ENCODE results near the gene PROK2. TPM values are rescaled to one million over a fixed set of nuclear protein-coding genes. Genes with fewer than 3 reads are reported as not detected.

The PROK2 gene
- polyA plus RNA-seq, 1 donor from 2014 or later = not detected

DNA sequence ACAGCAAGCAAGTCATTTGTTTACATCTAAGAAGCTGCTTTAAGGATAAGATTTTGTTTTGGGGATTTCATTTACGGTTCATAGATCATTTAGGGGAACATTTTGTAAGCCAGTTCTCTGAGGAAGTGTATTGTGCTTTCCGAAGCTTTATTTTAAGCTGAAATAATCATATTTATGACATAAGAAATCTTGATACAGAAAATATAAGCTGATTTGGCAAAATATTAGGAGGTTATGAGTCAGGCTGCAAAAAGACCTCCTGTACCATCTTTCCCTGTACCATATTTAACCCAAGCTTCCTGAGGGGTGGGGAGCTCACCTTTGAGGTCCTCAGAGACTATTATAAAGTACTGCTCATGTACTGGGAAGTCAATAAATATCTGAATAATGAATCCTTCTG is 51.6 kb downstream of the PROK2 start:
- Mint-ChIP-seq H3K27me3 (peaks cover 29% of the 10 kb centered on the region), H3K36me3 (no peaks in the 10 kb centered on the region), H3K9me3 (peaks cover 0 to 10% (median 7%) of the 10 kb centered on the region in 3 donors), H3K4me3 (no peak overlapping the region), H3K27ac (no peak overlapping the region), H3K4me1 (peaks cover 0 to 9% (median 8%) of the 10 kb centered on the region in 3 donors)

DNA sequence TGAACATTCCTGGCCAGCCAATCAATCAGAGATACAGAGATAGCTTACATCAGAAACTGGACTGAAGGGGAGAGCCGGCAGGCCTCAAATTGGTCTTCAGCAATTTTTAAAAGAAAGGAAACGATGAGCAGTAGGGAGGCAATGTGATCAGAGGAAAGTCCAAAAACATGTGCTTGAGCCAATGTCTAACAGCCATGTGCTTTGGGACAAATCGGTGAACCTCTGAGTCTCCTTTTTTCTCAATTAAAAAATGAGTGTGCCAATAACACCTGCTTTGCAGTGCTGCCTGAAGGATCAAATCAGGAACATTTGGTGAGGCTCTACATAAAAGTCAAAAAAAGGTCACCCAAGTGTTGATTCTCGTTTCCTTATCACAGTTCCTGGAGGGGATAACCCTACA is 52.3 kb downstream of the PROK2 start:
- Mint-ChIP-seq H3K27ac (no peak overlapping the region), H3K9me3 (peaks cover 0 to 9% (median 6%) of the 10 kb centered on the region in 3 donors), H3K4me3 (no peak overlapping the region), H3K36me3 (no peaks in the 10 kb centered on the region), H3K27me3 (peaks cover 26% of the 10 kb centered on the region), H3K4me1 (peaks cover 0 to 9% (median 8%) of the 10 kb centered on the region in 3 donors)

DNA sequence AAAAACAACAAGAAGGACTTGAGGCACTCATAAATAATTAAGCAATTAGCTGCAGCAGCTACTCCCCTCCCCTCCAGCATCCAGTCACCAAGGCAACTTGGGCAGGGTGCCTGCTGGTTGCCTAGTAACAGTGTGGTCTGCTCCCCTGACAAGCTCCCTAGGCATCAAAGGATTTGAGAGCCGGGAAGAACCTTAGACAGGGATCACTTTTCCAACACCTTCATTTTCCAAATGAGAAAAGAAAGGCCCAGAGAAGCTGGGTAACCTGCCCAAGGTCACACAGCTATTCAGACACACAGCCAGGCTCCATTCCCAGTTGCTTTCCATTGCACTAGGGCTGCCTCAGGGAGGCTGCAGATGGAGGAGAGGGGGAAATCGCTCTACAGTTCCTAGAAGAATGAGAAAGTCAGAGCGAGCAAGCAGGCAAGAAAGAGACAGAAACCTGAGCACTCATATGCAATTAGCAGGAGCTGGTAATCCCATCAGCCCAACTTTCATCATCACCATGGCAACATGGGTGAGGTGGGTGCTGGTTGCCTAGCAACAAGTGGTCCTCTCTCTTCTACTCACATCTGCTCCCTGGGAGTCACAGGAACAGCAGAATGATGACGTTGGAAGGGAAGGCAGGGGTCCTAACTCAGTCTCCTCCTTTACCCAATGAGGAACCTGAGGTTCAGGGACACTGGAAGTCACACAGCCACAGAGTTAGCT is 56.2 kb downstream of the PROK2 start:
- H3K27me3 Mint-ChIP-seq = peaks cover 12% of the 10 kb centered on the region
- peak overlapping the region in 1 of 3 donors; percentile 16 for H3K27ac Mint-ChIP-seq
- H3K36me3 Mint-ChIP-seq = peaks cover 3% of the 10 kb centered on the region
- H3K4me3 Mint-ChIP-seq = peak overlapping the region in 1 of 4 donors; percentile 17
- no peaks in the 10 kb centered on the region for H3K9me3 Mint-ChIP-seq
- H3K4me1 Mint-ChIP-seq = peaks cover 15 to 19% (median 16%) of the 10 kb centered on the region in 3 donors

DNA sequence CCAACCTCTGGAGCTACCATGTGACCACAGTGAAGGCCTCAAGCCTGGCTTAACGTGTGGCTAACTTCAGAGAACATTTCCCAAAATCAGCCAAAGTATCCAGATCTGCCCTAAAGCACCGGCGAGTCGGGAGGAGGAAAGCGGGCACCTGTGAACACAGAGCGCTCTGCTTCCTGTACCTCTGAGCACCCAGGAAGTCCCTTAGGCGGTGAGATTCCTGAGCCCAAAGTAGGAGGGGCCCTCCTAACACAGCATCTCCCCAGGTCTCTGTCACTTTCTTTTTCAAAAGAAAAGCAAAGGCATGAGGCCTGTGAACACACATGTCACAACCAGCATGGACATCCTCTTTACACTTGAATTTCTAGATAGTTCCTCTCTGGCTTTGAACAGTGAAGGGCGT is 58.8 kb downstream of the PROK2 start:
- H3K4me3 Mint-ChIP-seq = peak overlapping the region; percentile 70 to 89 (median 85)
- H3K9me3 Mint-ChIP-seq = no peaks in the 10 kb centered on the region
- H3K27me3 Mint-ChIP-seq = peaks cover 8% of the 10 kb centered on the region
- H3K36me3 Mint-ChIP-seq = peaks cover 3% of the 10 kb centered on the region
- H3K4me1 Mint-ChIP-seq = peaks cover 28 to 31% (median 28%) of the 10 kb centered on the region in 3 donors
- peak overlapping the region in 2 of 3 donors; percentile 64 to 92 for H3K27ac Mint-ChIP-seq

DNA sequence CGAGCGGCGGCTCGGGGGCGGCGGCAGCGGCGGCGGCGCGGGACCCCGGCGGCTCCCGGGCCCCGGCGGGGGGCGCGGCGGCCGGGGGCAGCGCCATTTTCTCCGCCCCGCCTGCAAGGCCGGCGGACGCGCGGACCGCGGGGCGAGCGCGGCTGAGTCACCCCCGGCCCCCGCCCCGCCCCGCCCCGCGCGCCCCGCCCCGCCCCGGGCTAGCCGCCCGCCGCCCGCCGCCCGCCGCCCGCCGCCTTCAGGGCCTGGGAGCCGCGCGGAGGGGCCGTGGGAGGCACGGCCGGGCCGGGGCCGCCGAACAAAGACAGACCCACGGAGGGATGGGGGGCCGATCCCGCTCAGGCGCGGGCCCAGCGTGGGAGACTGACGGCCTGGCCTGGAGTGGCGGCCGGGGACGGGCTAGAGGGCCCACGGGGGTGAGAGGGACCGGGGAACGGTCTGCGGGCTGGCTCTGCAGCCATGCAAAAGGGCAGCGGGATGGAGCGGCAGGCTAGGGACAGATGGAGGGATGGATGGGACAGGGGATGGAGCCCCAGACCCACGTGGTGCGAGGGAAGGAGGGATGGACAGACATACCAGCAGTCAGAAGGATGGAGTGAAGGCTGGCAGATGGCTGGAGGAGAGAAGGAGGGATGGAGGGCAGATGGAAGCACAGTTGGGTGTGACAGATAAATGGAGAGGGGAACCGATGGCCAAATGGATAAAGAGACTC is 59.5 kb downstream of the PROK2 start, which contains the start of gene EIF4E3:
EIF4E3 (minus strand) TSS at position 132 of the 721 bp plus-strand sequence; CDS start at position 97, 35 bp downstream.
- Mint-ChIP-seq H3K4me3 (peak within 1 kb of the TSS; percentile 83 to 93 (median 88)), H3K36me3 (peaks cover 3% of the 10 kb centered on the region), H3K27me3 (peaks cover 13% of the 10 kb centered on the region), H3K9me3 (no peaks in the 10 kb centered on the region), H3K27ac (peak within 1 kb of the TSS; percentile 20 to 93 (median 68)), H3K4me1 (peaks cover 26 to 32% (median 28%) of the 10 kb centered on the region in 3 donors)

DNA sequence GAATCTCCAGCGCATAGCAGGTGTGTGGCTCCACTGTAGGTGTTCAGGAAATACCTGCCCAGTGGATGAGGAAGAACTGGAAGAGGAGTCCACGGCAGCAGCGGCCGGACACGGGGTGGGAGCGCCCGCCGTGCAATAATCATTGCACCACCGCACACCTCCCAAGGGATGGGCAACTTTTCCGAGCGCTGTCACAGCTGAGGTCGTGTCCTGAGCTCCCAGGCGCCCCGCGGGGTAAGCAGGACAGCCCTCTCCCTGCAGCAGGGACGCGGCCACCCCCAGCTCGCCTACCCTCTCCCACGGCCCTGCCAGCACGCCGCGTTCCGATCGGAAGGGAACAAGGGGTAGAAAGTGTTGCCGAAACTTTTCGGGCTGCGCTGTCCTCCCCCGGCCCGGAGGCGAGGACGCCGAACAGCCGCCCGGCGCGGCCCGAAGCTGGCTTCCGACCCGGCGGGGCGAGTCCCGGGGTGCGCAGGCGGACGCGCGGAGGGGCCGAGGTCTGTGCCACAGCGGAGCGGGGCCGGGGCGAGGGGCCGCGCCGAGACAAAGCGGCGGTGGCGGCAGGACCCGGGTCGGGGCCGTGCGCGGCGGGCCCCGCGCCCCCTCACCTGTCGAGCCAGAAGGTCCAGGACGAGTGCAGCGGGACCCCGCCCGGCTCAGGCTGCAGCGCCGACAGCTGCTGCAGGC is 60.2 kb downstream of the PROK2 start:
- Mint-ChIP-seq H3K27ac (peak overlapping the region in 1 of 3 donors; percentile 93), H3K4me1 (peaks cover 21 to 28% (median 27%) of the 10 kb centered on the region in 3 donors), H3K36me3 (peaks cover 3% of the 10 kb centered on the region), H3K4me3 (peak overlapping the region; percentile 81 to 93 (median 87)), H3K27me3 (peaks cover 12% of the 10 kb centered on the region), H3K9me3 (no peaks in the 10 kb centered on the region)

DNA sequence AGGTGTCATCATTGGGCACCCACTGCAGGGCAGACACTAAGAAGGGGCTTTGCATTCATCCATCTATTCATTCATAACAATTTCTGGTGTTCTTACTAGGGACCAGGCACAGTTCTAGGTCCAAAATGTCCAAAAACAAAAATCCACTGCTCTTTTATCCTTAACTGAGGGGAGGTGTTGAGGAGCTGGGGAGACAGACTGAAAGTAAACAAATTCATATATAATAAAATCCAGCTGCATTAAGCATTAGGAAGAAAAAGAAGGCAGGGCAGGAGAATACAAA is 60.8 kb downstream of the PROK2 start:
- peaks cover 3% of the 10 kb centered on the region for H3K36me3 Mint-ChIP-seq
- no peaks in the 10 kb centered on the region for H3K9me3 Mint-ChIP-seq
- peak overlapping the region; percentile 20 to 93 (median 68) for H3K27ac Mint-ChIP-seq
- H3K4me1 Mint-ChIP-seq = peaks cover 21 to 28% (median 23%) of the 10 kb centered on the region in 3 donors
- peak overlapping the region; percentile 81 to 93 (median 87) for H3K4me3 Mint-ChIP-seq
- H3K27me3 Mint-ChIP-seq = peaks cover 12% of the 10 kb centered on the region

DNA sequence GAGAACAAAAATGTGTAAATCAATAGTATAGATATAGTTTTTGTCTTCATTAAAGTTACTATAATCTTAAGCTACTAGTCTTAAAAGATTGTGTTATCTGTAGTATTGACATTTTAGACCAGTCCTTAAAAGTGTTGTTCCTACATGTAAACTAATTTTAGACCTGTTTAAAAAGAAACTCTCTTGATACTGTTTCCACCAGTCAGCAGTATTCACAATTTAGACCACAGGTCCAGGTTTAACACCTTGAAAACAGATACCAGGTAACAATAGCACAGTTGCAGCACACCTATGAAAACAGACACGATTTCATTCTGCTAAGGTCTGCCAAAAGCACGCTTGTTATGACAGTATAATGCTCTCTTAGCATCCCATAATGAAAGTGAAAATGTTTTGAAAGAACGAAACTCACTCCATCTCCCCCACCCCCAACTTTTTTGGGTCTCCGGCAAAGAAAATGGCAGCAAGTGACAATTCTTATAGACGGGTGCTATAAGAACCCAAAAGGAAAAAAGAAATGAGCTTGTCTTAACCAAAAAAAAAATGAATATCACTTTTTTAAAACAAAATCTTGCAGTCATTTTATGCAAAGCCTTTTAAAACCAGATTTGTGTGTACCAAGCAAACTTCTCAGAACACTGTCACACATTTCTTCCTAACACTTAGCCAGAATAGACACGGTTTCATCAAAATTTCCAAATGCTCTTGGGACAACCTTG is 61.3 kb downstream of the PROK2 start:
- peaks cover 3% of the 10 kb centered on the region for H3K36me3 Mint-ChIP-seq
- H3K27me3 Mint-ChIP-seq = peaks cover 12% of the 10 kb centered on the region
- H3K9me3 Mint-ChIP-seq = no peaks in the 10 kb centered on the region
- peak overlapping the region; percentile 81 to 93 (median 87) for H3K4me3 Mint-ChIP-seq
- peaks cover 21 to 28% (median 24%) of the 10 kb centered on the region in 3 donors for H3K4me1 Mint-ChIP-seq
- H3K27ac Mint-ChIP-seq = peak overlapping the region in 2 of 3 donors; percentile 20 to 93

DNA sequence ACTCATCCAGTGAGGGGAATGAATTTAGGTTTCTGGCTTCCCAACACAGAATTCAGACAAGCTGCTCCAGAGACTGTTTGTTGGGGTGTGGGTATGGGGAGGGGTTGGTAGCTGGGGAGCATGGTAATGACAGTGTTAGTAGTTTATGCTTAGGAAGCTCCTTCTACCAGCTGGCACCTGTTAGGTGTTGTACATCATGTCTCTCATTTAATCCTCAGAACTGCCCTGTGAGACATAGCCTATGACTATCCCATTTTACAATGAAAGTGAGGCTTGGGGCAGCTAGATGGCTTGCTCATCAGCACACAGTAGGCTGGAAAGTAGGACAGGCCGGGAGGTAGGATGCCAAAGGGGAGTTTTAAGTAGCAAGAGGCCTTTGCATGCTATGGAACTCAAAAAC is 62.3 kb downstream of the PROK2 start:
- Mint-ChIP-seq H3K27ac (no peak overlapping the region), H3K4me3 (peak overlapping the region in 1 of 4 donors; percentile 44), H3K4me1 (peaks cover 22 to 28% (median 24%) of the 10 kb centered on the region in 3 donors), H3K36me3 (peaks cover 3% of the 10 kb centered on the region), H3K9me3 (no peaks in the 10 kb centered on the region), H3K27me3 (peaks cover 8% of the 10 kb centered on the region)

Other genes with a start within 250 kb of the PROK2 start
- 277 TPM for gene FOXP1, start 201.4 kb downstream of the PROK2 start, polyA plus RNA-seq
- 1.7 TPM for gene EIF4E3, start 59.7 kb downstream of the PROK2 start, polyA plus RNA-seq
- gene GPR27, start 31.3 kb downstream of the PROK2 start, polyA plus RNA-seq = 0.11 TPM

All from IgD-negative memory B cell (primary cell).